AG09319 (cell line): ENCODE measurements around the gene ITGAD.

Source experiments
- DNase-seq: peaks from one replicate; pipeline ENCODE4 v3.0.0-alpha.2; 2010; ENCODE audit warnings: low read depth; ENCODE audit errors: extremely low read depth
- TF ChIP-seq, protein P1 (sequence below): IDR thresholded peaks from 2 replicates; pipeline ENCODE4 v1.5.1; 2011; ENCODE audit warnings: low read depth, mild to moderate bottlenecking, inconsistent platforms, low read length, moderate library complexity

ITGAD gene

DNA sequence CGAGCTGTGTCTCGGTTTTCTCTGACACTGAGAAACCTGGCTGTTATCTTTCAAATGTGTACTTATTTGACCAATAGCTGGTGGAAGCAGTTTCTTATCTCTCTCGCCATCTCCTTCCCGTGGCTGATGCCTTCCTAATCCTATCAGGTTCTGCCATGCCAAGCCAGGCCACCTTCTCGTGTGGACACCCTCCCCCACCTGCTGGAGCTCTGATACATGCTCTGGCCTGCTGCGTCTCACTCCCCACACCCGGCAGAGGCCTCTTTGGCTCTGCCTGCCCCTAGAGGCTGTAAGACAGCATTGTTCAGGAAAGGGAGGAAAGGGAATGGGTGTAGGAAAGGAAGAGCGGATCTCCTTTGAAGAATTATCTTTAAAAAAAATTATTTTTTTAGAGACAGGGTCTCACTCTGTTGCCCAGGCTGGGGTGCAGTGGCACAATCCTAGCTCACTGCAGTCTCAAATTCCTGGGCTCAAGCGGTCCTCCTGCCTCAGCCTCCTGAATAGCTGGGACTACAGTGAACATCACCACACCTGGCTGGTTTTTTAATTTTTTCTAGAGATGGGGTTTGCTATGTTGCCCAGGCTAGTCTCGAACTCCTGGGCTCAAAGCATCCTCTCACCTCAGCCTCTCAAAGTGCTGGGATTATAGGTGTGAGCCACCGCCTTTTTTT, 58.7 kb downstream of the ITGAD start:
- no peak for DNase-seq

DNA sequence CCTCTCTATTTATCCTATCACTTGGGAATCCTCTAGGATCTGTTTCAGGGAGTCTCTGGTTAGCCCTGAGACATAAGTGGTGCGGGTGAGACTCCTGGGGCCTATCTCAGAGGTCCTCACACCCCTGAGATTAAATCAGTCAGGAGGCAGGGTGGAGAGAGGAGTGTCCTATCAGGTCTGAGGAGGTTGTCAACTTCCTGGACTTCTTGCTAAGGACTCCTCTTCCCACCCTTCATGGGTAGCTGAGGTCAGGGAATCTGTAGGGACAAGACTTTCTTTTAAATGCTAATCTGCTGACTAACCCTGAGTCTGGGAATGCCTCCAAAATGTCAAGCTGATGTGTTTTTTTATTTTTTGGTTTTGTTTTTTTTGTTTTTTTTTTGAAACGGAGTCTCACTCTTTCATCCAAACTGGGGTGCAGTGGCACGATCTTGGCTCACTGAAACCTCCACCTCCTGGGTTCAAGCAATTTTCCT, 59.5 kb downstream of the ITGAD start:
- DNase-seq: peak; percentile 83
- TF ChIP-seq, protein P1, sequence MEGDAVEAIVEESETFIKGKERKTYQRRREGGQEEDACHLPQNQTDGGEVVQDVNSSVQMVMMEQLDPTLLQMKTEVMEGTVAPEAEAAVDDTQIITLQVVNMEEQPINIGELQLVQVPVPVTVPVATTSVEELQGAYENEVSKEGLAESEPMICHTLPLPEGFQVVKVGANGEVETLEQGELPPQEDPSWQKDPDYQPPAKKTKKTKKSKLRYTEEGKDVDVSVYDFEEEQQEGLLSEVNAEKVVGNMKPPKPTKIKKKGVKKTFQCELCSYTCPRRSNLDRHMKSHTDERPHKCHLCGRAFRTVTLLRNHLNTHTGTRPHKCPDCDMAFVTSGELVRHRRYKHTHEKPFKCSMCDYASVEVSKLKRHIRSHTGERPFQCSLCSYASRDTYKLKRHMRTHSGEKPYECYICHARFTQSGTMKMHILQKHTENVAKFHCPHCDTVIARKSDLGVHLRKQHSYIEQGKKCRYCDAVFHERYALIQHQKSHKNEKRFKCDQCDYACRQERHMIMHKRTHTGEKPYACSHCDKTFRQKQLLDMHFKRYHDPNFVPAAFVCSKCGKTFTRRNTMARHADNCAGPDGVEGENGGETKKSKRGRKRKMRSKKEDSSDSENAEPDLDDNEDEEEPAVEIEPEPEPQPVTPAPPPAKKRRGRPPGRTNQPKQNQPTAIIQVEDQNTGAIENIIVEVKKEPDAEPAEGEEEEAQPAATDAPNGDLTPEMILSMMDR: no peak

More for the DNA sequence above, 58.7 kb downstream of the ITGAD start:
- TF ChIP-seq, protein P1: peak; percentile 66

DNA sequence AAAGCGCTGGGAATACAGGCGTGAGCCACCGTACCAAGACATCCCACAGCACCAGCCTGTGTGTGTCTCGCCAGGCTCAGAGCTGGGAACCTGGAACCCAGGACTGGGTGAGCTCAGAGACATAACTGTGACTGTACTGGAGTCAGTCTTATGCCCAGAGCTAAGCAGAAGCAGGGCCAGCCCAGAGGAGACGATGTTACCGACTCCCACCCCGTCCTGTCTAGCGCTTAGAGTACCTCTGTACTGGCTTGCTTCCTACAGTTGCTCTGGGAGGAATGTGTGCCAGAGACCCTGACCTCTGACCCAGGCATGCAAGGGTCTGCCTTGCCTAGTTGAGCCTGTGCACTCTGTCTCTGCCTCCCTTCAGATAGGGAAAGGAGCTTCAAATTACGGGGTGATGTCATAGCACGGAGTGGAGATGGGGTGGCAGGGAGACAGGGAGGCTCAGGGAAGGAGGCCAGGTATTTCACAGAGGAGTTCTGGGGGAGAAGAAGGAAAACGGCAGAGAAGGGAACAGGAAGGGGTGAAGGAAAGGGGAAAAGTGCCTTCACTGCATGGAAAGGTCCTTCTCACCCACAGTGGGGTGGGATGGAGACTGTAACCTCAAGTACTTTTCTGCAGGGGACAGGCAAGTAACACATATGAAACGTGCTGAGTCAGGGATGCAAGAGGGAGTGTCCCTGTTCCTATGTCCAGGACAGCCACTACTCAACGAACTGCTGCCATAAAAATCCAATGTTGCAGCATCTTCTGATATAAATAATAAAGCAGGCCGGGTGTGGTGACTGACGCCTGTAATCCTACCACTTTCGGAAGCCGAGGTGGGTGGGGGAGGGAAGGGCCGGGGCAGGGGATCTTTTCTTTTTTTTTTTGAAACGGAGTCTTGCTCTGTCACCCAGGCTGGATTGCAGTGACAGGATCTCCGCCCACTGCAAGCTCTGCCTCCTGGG, 60.4 kb downstream of the ITGAD start:
- TF ChIP-seq, protein P1: no peak
- DNase-seq: no peak

DNA sequence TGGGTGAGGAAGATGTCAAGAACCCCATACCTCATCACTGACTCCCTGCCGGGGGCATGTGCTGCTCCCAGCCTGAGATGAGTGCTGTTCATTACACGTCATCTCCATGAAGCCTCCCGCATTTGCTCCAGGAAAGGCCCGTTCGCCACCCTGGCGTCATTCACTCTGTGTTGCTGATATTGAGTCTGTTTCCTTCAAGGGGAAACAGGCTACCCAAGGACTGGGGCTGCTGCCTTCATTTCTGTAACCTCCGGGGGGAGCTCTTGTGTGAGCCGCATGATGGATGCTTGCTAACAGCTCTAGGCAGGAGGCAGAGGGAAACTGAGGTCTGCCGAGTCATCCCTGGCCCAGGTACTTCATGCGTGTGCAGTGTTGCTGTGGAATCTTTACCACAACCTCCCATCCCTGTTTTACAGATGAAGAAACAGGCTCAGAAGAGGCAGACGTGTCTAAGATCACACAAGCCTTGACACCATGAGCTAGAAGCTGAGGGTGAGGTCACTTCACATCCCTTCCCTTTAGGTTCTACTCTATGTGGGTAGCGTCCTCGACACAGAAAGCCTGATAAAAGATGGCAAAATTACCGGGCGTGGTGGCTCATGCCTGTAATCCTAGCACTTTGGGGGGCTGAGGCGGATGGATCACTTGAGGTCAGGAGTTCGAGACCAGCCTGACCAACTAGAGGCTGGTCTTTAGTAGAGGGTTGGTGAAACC, 62.6 kb downstream of the ITGAD start:
- DNase-seq: no peak
- TF ChIP-seq, protein P1: peak; percentile 31

DNA sequence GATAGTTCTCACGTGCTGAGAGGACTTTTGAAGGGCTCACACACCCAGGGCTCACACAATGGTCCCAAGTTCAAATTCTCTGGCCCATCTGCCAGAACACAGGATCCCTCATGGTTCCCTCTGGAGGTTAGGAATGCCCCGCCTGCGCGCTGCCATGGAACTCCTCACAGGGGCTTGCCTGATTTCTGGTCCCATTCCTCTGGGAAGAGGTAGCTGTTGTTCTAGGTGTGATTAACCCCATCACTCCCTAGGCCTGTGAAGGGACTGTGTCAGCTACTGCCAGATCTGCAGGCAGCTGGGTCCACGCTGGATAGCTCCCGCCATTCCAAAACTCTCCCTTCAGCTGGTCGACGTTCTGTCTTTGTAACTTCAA, 63.8 kb downstream of the ITGAD start:
- TF ChIP-seq, protein P1: no peak
- no peak for DNase-seq

DNA sequence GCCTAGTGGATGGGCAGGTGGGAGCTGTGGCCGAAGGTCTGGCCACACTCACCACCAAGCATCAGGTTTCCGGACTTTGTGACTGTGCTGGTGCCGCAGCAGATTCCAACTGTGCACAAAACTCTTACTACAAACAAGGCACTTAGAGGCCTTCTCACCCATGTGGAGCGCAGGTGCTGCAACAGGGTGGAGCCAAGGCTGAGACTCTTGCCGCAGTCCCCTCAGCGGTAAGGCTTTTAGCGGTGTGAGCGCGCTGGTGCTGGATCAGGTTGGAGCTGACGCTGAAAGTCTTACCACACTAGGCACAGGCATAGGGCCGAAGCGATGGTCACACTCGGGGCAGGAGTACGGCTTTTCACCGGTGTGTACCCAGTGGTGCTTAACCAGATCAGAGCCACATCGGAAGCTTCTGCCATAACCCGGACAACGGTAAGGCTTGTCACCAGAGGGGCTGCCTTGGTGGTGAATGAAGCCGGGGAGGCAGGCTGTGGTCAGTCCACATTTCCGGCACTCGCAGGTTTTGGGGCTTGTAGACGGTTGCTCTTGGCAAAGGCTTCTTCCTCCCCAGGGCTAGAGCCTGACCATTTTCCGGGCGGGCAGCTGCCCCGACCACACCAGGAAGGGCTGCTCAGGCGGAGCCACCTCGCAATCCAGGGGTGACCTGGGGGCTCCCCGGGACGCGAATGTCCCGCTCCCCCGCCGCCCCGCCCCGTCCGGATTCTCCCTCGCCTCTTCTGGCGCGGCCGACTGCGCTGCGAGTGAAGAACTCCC, 65.1 kb downstream of the ITGAD start:
- TF ChIP-seq, protein P1: no peak
- DNase-seq: no peak
